Measurements from ENCODE around the gene GTF2F2. TPM values are rescaled to one million over a fixed set of nuclear protein-coding genes. Genes with fewer than 3 reads are reported as not detected.
A peak's percentile ranks its signal among the peaks of the same experiment; 100 is the strongest.
"Not testable (repeated sequence)": the region's sequence is repeated elsewhere in the genome, so short reads cannot be mapped to it uniquely, and the experiment has no call there.

Gene GTF2F2
- total and polyA plus RNA-seq, 2 donors = 31.0 to 34.0 TPM

DNA sequence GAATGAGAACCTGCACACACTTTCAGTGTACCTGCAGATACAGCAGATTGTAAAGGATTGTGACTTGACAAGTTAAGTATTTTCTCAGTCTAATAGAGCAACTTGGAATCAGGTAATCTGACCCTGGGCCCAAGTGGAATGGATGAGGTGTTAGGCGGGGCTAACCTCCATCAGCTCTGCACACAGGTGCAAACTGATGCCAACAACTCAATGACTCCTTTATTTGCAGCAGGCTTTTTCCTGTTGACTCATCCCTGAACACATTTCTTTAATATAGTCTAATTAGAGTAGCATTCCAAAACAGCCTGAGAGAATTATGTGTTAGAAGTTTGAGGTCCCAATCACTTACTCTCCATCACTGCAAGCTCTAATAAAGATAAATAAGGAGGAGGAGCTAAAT is 171.9 kb downstream of the GTF2F2 start:
- no peak overlapping the region for H3K4me3 ChIP-seq (ENCODE audit: low read length in 2 of 2)
- H3K9me3 ChIP-seq (ENCODE audit: control insufficient read depth in 2 of 2, insufficient read depth in 1 of 2, low read length in 1 of 2) = no peaks in the 10 kb centered on the region
- no peak for DNase-seq (ENCODE audit: low read depth in 6 of 9, low spot score in 9 of 9)
- no peak overlapping the region for H3K27ac ChIP-seq (ENCODE audit: low read depth in 1 of 2, low read length in 1 of 2)
- H3K36me3 ChIP-seq (ENCODE audit: control insufficient read depth in 2 of 2, insufficient read depth in 2 of 2, low read length in 1 of 2) = peaks cover 4 to 8% of the 10 kb centered on the region in 2 donors
- 98% methylated on average over 1 of the region's 1 CpG for WGBS
- H3K27me3 ChIP-seq (ENCODE audit: control insufficient read depth in 2 of 2, insufficient read depth in 1 of 2, low read length in 1 of 2) = no peaks in the 10 kb centered on the region
- H3K4me1 ChIP-seq (ENCODE audit: control insufficient read depth in 2 of 2, insufficient read depth in 2 of 2, low read length in 2 of 2) = peaks cover 4 to 12% of the 10 kb centered on the region in 2 donors

DNA sequence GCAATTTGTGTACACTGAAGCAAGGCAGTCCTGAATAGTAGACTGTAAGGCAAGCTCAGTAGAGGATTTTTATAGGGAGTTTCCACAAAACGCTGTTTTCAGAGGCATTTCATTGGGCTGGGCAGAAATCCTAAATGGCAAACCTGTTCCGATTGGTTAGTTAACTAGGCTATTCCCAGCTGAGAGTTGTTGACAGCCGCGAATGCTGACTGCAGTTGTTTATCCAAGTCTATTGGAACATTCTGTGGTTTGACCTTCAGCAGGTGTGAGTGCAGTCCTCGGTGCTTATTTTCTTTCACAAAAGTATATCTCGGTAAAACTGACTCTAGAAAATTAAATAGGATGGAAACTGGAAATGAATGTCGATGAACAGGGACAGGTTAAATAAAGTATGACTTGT is 175.2 kb downstream of the GTF2F2 start:
- no peaks in the 10 kb centered on the region for H3K27me3 ChIP-seq (ENCODE audit: control insufficient read depth in 2 of 2, insufficient read depth in 1 of 2, low read length in 1 of 2)
- H3K4me3 ChIP-seq (ENCODE audit: low read length in 2 of 2) = no peak overlapping the region
- no peak for DNase-seq (ENCODE audit: low read depth in 6 of 9, low spot score in 9 of 9)
- H3K4me1 ChIP-seq (ENCODE audit: control insufficient read depth in 2 of 2, insufficient read depth in 2 of 2, low read length in 2 of 2) = peaks cover 14 to 24% of the 10 kb centered on the region in 2 donors
- H3K9me3 ChIP-seq (ENCODE audit: control insufficient read depth in 2 of 2, insufficient read depth in 1 of 2, low read length in 1 of 2) = no peaks in the 10 kb centered on the region
- H3K27ac ChIP-seq (ENCODE audit: low read depth in 1 of 2, low read length in 1 of 2) = peak overlapping the region in 1 of 2 donors; percentile 31
- WGBS = 74% methylated on average over 7 of the region's 7 CpGs
- H3K36me3 ChIP-seq (ENCODE audit: control insufficient read depth in 2 of 2, insufficient read depth in 2 of 2, low read length in 1 of 2) = no peaks in the 10 kb centered on the region

DNA sequence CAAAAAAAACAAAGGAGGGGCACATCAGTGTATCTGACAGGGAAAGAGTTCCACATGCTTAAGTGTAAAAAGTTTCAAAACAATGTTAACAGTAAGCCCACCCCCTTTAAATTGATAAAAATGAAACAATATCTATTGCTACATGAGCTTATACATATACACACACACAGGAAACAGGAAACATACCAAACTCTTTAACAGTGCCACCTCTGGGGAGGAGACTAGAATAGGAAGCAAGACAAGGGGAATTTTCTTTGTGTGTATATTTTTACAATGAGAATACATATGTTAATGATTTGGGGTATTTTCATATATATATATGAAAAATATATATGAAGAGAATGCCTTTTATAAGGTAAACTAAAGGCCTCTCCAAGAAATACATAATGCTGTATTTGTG is 175.9 kb downstream of the GTF2F2 start:
- Histone ChIP-seq H3K9me3 (ENCODE audit: control insufficient read depth in 2 of 2, insufficient read depth in 1 of 2, low read length in 1 of 2) (no peaks in the 10 kb centered on the region), H3K4me3 (ENCODE audit: low read length in 2 of 2) (no peak overlapping the region), H3K36me3 (ENCODE audit: control insufficient read depth in 2 of 2, insufficient read depth in 2 of 2, low read length in 1 of 2) (no peaks in the 10 kb centered on the region), H3K4me1 (ENCODE audit: control insufficient read depth in 2 of 2, insufficient read depth in 2 of 2, low read length in 2 of 2) (peaks cover 14 to 24% of the 10 kb centered on the region in 2 donors), H3K27me3 (ENCODE audit: control insufficient read depth in 2 of 2, insufficient read depth in 1 of 2, low read length in 1 of 2) (no peaks in the 10 kb centered on the region), H3K27ac (ENCODE audit: low read depth in 1 of 2, low read length in 1 of 2) (peak overlapping the region in 1 of 2 donors; percentile 15)
- DNase-seq (ENCODE audit: low read depth in 6 of 9, low spot score in 9 of 9) = peak in 1 of 9 donors; percentile 32

DNA sequence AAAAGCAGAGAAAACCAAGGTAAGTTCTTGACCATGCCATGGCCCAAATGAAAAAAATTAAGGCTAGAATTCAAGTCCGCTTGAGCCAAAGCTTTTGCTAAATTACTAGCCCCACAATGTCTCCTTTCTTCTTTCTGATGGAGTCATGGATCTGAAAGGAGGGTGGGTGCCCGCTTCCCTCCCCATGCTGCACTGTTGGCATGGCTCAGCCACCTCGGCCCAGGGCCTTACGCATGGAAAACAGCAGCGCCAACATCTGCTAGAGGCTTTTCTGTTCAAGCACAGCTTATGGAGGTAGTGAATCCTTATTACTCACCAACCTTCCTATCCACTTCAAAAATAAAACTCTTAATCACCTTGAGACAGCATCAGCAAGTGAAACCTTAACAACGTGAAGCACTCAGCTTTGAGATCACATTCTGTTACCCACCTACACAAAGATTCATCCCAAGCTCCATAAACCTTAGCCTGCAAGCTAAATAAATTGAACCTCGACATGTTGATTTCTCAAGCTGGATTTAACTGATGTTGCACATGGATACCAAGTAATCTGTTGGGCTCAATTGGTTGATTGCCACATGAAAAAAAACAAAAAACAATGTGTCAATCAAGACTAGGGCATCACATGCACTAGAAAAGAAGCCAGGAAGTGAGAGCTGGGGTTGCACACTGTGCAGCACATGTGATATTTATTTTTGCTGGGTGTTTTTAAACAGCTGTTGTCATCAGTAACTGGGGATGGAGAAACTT is 177.3 kb downstream of the GTF2F2 start:
- WGBS = 96% methylated on average over 7 of the region's 7 CpGs
- peak in 3 of 9 donors; percentile 20 to 64 (median 32) for DNase-seq (ENCODE audit: low read depth in 6 of 9, low spot score in 9 of 9)
- Histone ChIP-seq H3K27ac (ENCODE audit: low read depth in 1 of 2, low read length in 1 of 2) (peak overlapping the region; percentile 65 to 80), H3K9me3 (ENCODE audit: control insufficient read depth in 2 of 2, insufficient read depth in 1 of 2, low read length in 1 of 2) (no peaks in the 10 kb centered on the region), H3K4me3 (ENCODE audit: low read length in 2 of 2) (no peak overlapping the region), H3K27me3 (ENCODE audit: control insufficient read depth in 2 of 2, insufficient read depth in 1 of 2, low read length in 1 of 2) (no peaks in the 10 kb centered on the region), H3K36me3 (ENCODE audit: control insufficient read depth in 2 of 2, insufficient read depth in 2 of 2, low read length in 1 of 2) (no peaks in the 10 kb centered on the region), H3K4me1 (ENCODE audit: control insufficient read depth in 2 of 2, insufficient read depth in 2 of 2, low read length in 2 of 2) (peaks cover 14 to 24% of the 10 kb centered on the region in 2 donors)

DNA sequence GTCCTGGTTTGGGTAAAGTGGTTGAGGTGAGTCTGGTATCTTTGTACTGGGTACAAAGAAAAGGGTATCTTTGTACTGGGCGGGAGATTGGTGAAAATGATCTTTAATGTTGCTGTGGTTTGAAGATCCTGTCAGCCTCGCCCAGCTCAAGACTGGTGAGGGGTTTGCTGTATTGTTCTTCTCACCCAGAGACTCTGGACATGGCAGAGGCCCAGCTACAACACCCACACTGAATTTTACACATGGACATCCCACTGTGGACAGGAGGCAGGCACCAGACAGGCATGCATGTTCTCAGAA is 177.8 kb downstream of the GTF2F2 start:
- DNase-seq (ENCODE audit: low read depth in 6 of 9, low spot score in 9 of 9) = no peak
- Histone ChIP-seq H3K4me3 (ENCODE audit: low read length in 2 of 2) (no peak overlapping the region), H3K27me3 (ENCODE audit: control insufficient read depth in 2 of 2, insufficient read depth in 1 of 2, low read length in 1 of 2) (no peaks in the 10 kb centered on the region), H3K27ac (ENCODE audit: low read depth in 1 of 2, low read length in 1 of 2) (peak overlapping the region; percentile 65 to 80), H3K36me3 (ENCODE audit: control insufficient read depth in 2 of 2, insufficient read depth in 2 of 2, low read length in 1 of 2) (no peaks in the 10 kb centered on the region), H3K4me1 (ENCODE audit: control insufficient read depth in 2 of 2, insufficient read depth in 2 of 2, low read length in 2 of 2) (peaks cover 14 to 24% of the 10 kb centered on the region in 2 donors), H3K9me3 (ENCODE audit: control insufficient read depth in 2 of 2, insufficient read depth in 1 of 2, low read length in 1 of 2) (no peaks in the 10 kb centered on the region)
- 67% methylated on average over 2 of the region's 2 CpGs for WGBS

DNA sequence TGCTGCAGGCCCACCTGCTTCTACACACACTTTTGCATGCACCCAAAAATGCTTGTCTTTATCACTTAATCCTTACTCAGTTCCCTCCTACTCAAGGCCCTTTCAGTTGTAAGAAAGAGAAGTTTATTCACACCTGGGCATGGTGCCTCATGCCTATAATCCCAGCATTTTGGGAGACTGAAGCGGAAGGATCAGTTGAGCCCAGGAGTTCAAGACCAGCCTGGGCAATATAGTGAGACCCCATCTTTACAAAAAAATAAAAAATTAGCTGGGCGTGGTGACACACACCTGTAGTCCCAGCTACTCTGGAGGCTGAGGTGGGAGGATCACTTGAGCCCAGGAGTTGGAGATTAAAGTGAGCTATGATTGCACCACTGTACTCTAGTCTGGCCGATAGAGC is 178.2 kb downstream of the GTF2F2 start:
- not testable (repeated sequence) for H3K9me3 ChIP-seq (ENCODE audit: control insufficient read depth in 2 of 2, insufficient read depth in 1 of 2, low read length in 1 of 2); DNase-seq (ENCODE audit: low read depth in 6 of 9, low spot score in 9 of 9); H3K4me3 ChIP-seq (ENCODE audit: low read length in 2 of 2); H3K27me3 ChIP-seq (ENCODE audit: control insufficient read depth in 2 of 2, insufficient read depth in 1 of 2, low read length in 1 of 2); H3K36me3 ChIP-seq (ENCODE audit: control insufficient read depth in 2 of 2, insufficient read depth in 2 of 2, low read length in 1 of 2)
- Histone ChIP-seq H3K4me1 (ENCODE audit: control insufficient read depth in 2 of 2, insufficient read depth in 2 of 2, low read length in 2 of 2) (peaks cover 14 to 24% of the 10 kb centered on the region in 2 donors), H3K27ac (ENCODE audit: low read depth in 1 of 2, low read length in 1 of 2) (peak overlapping the region; percentile 65 to 80)
- WGBS = 98% methylated on average over 3 of the region's 3 CpGs

DNA sequence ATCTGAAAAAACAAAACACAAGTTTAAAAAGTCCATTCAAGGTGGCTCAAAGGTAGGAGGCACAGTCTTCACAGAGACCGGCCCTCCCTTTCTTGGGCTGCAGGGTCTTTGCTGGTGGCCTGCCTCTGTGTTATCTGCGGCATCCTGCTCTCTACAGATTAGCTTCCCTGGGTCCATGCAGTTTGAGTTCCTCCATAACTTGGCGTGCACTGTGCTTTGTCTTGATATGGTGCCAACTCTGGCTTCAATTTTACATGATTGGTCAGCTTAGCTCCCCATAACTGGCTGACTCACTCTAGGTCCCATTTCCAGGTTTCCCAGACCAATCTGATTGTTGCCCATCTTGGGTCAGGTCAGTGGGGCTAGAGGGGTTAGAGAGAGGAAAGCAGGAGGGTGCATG is 178.9 kb downstream of the GTF2F2 start:
- no peak overlapping the region for H3K27ac ChIP-seq (ENCODE audit: low read depth in 1 of 2, low read length in 1 of 2)
- peaks cover 14 to 24% of the 10 kb centered on the region in 2 donors for H3K4me1 ChIP-seq (ENCODE audit: control insufficient read depth in 2 of 2, insufficient read depth in 2 of 2, low read length in 2 of 2)
- 94% methylated on average over 3 of the region's 3 CpGs for WGBS
- H3K36me3 ChIP-seq (ENCODE audit: control insufficient read depth in 2 of 2, insufficient read depth in 2 of 2, low read length in 1 of 2) = no peaks in the 10 kb centered on the region
- H3K9me3 ChIP-seq (ENCODE audit: control insufficient read depth in 2 of 2, insufficient read depth in 1 of 2, low read length in 1 of 2) = no peaks in the 10 kb centered on the region
- no peak for DNase-seq (ENCODE audit: low read depth in 6 of 9, low spot score in 9 of 9)
- H3K4me3 ChIP-seq (ENCODE audit: low read length in 2 of 2) = no peak overlapping the region
- H3K27me3 ChIP-seq (ENCODE audit: control insufficient read depth in 2 of 2, insufficient read depth in 1 of 2, low read length in 1 of 2) = no peaks in the 10 kb centered on the region

DNA sequence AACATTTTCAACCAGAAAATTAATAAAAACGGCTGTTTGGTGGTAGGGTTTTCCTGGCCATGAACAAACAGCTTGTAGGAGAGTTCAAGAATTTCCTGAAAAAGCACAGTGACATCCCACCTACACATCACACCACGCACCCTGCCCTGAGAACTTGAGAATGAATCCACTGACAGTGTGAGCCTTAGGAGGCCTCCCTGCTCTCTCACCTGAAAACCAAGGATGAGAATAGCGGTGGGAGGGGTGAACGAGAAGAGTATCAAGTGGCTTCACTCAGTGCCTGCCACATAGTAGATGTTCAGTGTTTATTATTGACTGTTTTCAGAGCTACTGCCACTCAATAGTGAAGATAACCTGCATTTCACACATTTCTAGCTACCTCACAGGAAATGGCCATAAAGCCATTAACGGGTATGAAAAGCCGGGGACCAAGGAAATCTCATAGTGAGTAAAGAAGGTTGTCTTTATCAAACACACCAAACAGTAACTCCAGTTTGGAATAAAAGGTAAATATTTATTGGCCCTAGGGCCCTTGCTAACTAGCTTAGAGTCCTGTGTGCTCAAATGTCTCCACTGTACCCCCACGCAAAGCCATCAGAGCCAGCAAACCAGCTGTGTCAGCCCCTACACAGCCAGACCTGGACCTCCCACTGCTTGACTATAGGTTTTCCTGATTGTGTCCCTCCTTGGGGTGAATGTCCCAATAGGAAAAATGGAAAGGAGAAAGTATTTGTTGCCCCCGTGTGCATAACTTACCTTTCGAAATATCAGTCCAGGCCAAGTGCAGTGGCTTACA is 180.1 kb downstream of the GTF2F2 start:
- Histone ChIP-seq H3K27ac (ENCODE audit: low read depth in 1 of 2, low read length in 1 of 2) (no peak overlapping the region), H3K4me1 (ENCODE audit: control insufficient read depth in 2 of 2, insufficient read depth in 2 of 2, low read length in 2 of 2) (peaks cover 14 to 23% of the 10 kb centered on the region in 2 donors), H3K9me3 (ENCODE audit: control insufficient read depth in 2 of 2, insufficient read depth in 1 of 2, low read length in 1 of 2) (no peaks in the 10 kb centered on the region), H3K36me3 (ENCODE audit: control insufficient read depth in 2 of 2, insufficient read depth in 2 of 2, low read length in 1 of 2) (no peaks in the 10 kb centered on the region), H3K4me3 (ENCODE audit: low read length in 2 of 2) (no peak overlapping the region), H3K27me3 (ENCODE audit: control insufficient read depth in 2 of 2, insufficient read depth in 1 of 2, low read length in 1 of 2) (no peaks in the 10 kb centered on the region)
- DNase-seq (ENCODE audit: low read depth in 6 of 9, low spot score in 9 of 9) = no peak
- WGBS = 80% methylated on average over 9 of the region's 9 CpGs

DNA sequence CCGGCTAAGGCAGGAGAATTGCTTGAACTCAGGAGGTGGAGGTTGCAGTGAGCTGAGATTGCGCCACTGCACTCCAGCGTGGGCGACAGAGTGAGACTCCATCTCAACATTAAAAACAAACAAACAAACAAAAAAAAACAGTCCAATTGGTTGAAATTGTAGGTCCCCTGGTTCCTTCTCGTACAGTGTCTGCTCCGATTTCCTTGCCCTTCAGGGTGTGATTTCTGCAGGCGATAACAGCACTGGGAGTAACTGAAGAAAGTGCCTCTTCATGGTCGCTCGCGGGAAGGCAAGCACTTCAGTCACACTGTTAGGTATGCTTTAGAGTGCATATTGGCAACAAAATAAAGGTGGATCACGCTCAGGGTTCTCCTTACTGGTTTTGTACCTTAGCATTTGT is 181.0 kb downstream of the GTF2F2 start:
- Histone ChIP-seq H3K27me3 (ENCODE audit: control insufficient read depth in 2 of 2, insufficient read depth in 1 of 2, low read length in 1 of 2) (no peaks in the 10 kb centered on the region), H3K36me3 (ENCODE audit: control insufficient read depth in 2 of 2, insufficient read depth in 2 of 2, low read length in 1 of 2) (no peaks in the 10 kb centered on the region), H3K9me3 (ENCODE audit: control insufficient read depth in 2 of 2, insufficient read depth in 1 of 2, low read length in 1 of 2) (no peaks in the 10 kb centered on the region), H3K4me3 (ENCODE audit: low read length in 2 of 2) (no peak overlapping the region), H3K27ac (ENCODE audit: low read depth in 1 of 2, low read length in 1 of 2) (no peak overlapping the region), H3K4me1 (ENCODE audit: control insufficient read depth in 2 of 2, insufficient read depth in 2 of 2, low read length in 2 of 2) (peaks cover 14 to 19% of the 10 kb centered on the region in 2 donors)
- no peak for DNase-seq (ENCODE audit: low read depth in 6 of 9, low spot score in 9 of 9)
- 87% methylated on average over 11 of the region's 11 CpGs for WGBS

Data from thymus (tissue), 11 donors.